HepG2 (cell line): ENCODE measurements around the gene TH. TPM values are rescaled to one million over a fixed set of nuclear protein-coding genes. Genes with fewer than 3 reads are reported as not detected.

ENCODE experiments used
- FOXC1 ChIP-seq: sonication (generic); formaldehyde crosslinking; IDR thresholded peaks from 2 replicates; pipeline ENCODE4 v1.8.0; 2022; ENCODE audit warnings: mild to moderate bottlenecking, missing genetic modification reagents, borderline replicate concordance
- JUND ChIP-seq: sonication (generic); formaldehyde crosslinking; IDR thresholded peaks from 2 replicates; pipeline ENCODE4 v1.8.0; 2022; ENCODE audit warnings: mild to moderate bottlenecking, missing genetic modification reagents
- KDM3A ChIP-seq: IDR thresholded peaks from 2 replicates; pipeline ENCODE4 v1.6.1; 2018; ENCODE audit warnings: low read depth, missing compliant biosample characterization
- LCORL ChIP-seq, 2 experiments: fragments of 450-650 bp in 1 of 2; sonication (generic) in 1 of 2; formaldehyde crosslinking in 1 of 2; IDR thresholded peaks; 2 replicates each; pipeline versions ENCODE4 v1.5.0 to v1.6.1; 2017 to 2020; ENCODE audit warnings: antibody characterized with exemption in 1 of 2, missing genetic modification reagents in 1 of 2
- MZF1 ChIP-seq: sonication (generic); formaldehyde crosslinking; IDR thresholded peaks from 2 replicates; pipeline ENCODE4 v1.8.1; 2023; ENCODE audit warnings: mild to moderate bottlenecking, missing genetic modification reagents, borderline replicate concordance
- NAIF1 ChIP-seq: sonication (generic); formaldehyde crosslinking; IDR thresholded peaks from 2 replicates; pipeline ENCODE4 v1.5.0; 2020; ENCODE audit warnings: mild to moderate bottlenecking, missing genetic modification reagents, borderline replicate concordance
- ZFY ChIP-seq: sonication (generic); formaldehyde crosslinking; IDR thresholded peaks from 2 replicates; pipeline ENCODE4 v1.4.0; 2020; ENCODE audit warnings: missing genetic modification reagents
- polyA plus RNA-seq, 8 experiments: library from polyadenylated mRNA; depleted of rRNA in 3 of 8; stranded (reverse) in 7 of 8; unstranded in 1 of 8; fragments of >200 nt; fragmentation: Illumina TruSeq in 4 of 8; extraction: Trizol in 4 of 8; gene quantifications; 2 replicates each; pipeline versions ENCODE4 v1.2.1 to v1.2.3, GENCODE V29; 2011 to 2016; ENCODE audit warnings: low read depth in 4 of 8, missing spikeins in 1 of 8, mixed read lengths in 1 of 8; ENCODE audit not compliant: insufficient read depth in 1 of 8
- total RNA-seq, 5 experiments: library from RNA; depleted of rRNA; stranded (reverse); fragments of >200 nt; fragmentation: Illumina TruSeq; extraction: Trizol; gene quantifications; 2 replicates each; pipeline ENCODE4 v1.2.3, GENCODE V29; 2016; ENCODE audit warnings: low read depth in 1 of 5
- TF ChIP-seq, protein P1 (sequence below): sonication (generic); formaldehyde crosslinking; IDR thresholded peaks from 2 replicates; pipeline ENCODE4 v1.8.0; 2022; ENCODE audit warnings: mild to moderate bottlenecking, missing genetic modification reagents, moderate library complexity
- TF ChIP-seq, protein P2 (sequence below): sonication (generic); formaldehyde crosslinking; IDR thresholded peaks from 2 replicates; pipeline ENCODE4 v1.8.0; 2022; ENCODE audit warnings: low read depth, missing genetic modification reagents
- TF ChIP-seq, protein P3 (sequence below): sonication (generic); formaldehyde crosslinking; IDR thresholded peaks from 2 replicates; pipeline ENCODE4 v1.8.1; 2022; ENCODE audit warnings: low read depth, mild to moderate bottlenecking, missing genetic modification reagents
- TF ChIP-seq, protein P4 (sequence below): sonication (generic); formaldehyde crosslinking; IDR thresholded peaks from 2 replicates; pipeline ENCODE4 v1.5.0; 2020; ENCODE audit warnings: missing genetic modification reagents, mild to moderate bottlenecking, borderline replicate concordance

TH gene
- total and polyA plus RNA-seq, 2 of the 13 experiments (the other 11 are each of a cell fraction or from before 2014, with no cell fraction given) = 0.36 TPM; not detected in 1

DNA sequence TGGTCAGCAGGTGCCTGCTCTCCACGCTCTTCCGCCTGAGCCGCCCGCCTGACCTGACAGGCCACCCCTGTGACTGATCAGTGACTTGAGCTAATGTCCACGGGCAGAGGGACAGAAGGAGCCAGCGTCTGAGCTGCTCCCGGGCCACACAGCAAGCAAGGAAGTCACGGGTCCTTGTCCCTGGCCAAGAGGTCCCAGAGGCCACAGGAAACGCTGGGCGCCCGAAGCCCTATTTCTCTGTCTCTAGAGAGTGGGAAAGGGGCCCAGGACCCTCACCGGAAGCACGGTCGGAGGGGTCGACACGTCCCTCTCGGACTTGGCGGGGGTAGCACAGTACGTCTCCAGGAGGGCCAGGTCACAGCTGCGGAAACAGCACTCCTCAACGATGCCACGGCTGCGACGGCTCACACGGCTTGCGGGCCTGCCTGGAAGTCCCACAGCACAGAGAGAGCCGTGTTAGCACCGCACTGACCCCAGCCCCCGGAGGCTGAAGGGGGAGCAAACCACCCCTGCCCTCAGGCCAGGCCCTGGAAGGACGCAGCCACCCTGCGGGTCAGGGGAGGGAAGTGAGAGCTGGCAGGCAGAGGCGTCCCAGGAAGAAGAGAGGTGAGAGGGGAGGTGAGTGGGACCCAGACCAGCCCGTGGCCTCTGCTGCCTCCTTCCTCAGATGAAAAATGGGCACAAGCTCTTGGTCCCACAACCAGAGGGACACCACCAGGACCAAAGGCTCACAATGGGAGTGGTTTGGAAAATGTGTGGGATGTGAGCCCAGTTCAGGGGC is 38.2 kb downstream of the TH start (continued):
- peak; percentile 29; the same call in 1 of the 2 replicates for TF ChIP-seq KDM3A (CRISPR knock-in tag)
- TF ChIP-seq LCORL (IDR thresholded peaks at IDR 0.05) = no peak
- TF ChIP-seq LCORL (CRISPR knock-in tag; IDR thresholded peaks at IDR 0.05) = 0 out of 2 replicates have a peak, but pooled peaks have one; percentile 65
- TF ChIP-seq, protein P1, sequence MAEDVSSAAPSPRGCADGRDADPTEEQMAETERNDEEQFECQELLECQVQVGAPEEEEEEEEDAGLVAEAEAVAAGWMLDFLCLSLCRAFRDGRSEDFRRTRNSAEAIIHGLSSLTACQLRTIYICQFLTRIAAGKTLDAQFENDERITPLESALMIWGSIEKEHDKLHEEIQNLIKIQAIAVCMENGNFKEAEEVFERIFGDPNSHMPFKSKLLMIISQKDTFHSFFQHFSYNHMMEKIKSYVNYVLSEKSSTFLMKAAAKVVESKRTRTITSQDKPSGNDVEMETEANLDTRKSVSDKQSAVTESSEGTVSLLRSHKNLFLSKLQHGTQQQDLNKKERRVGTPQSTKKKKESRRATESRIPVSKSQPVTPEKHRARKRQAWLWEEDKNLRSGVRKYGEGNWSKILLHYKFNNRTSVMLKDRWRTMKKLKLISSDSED (CRISPR knock-in tag) = no peak
- TF ChIP-seq FOXC1 = peak; percentile 51; the same call in 1 of the 2 replicates
- TF ChIP-seq JUND (CRISPR knock-in tag) = peak; percentile 71; the same call in 1 of the 2 replicates
- TF ChIP-seq, protein P2, sequence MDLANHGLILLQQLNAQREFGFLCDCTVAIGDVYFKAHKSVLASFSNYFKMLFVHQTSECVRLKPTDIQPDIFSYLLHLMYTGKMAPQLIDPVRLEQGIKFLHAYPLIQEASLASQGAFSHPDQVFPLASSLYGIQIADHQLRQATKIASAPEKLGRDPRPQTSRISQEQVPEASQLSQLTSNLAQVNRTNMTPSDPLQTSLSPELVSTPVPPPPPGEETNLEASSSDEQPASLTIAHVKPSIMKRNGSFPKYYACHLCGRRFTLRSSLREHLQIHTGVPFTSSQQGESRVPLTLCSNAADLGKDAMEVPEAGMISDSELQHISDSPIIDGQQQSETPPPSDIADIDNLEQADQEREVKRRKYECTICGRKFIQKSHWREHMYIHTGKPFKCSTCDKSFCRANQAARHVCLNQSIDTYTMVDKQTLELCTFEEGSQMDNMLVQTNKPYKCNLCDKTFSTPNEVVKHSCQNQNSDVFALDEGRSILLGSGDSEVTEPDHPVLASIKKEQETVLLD (CRISPR knock-in tag) = 0 out of 2 replicates have a peak, but pooled peaks have one; percentile 4
- no peak for TF ChIP-seq MZF1 (CRISPR knock-in tag)
- TF ChIP-seq, protein P3, sequence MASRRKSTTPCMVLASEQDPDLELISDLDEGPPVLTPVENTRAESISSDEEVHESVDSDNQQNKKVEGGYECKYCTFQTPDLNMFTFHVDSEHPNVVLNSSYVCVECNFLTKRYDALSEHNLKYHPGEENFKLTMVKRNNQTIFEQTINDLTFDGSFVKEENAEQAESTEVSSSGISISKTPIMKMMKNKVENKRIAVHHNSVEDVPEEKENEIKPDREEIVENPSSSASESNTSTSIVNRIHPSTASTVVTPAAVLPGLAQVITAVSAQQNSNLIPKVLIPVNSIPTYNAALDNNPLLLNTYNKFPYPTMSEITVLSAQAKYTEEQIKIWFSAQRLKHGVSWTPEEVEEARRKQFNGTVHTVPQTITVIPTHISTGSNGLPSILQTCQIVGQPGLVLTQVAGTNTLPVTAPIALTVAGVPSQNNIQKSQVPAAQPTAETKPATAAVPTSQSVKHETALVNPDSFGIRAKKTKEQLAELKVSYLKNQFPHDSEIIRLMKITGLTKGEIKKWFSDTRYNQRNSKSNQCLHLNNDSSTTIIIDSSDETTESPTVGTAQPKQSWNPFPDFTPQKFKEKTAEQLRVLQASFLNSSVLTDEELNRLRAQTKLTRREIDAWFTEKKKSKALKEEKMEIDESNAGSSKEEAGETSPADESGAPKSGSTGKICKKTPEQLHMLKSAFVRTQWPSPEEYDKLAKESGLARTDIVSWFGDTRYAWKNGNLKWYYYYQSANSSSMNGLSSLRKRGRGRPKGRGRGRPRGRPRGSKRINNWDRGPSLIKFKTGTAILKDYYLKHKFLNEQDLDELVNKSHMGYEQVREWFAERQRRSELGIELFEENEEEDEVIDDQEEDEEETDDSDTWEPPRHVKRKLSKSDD (CRISPR knock-in tag) = peak; percentile 6; the same call in 1 of the 2 replicates
- 0 out of 2 replicates have a peak, but pooled peaks have one; percentile 6 for TF ChIP-seq ZFY (CRISPR knock-in tag)
- TF ChIP-seq NAIF1 (CRISPR knock-in tag) = no peak
- TF ChIP-seq, protein P4, sequence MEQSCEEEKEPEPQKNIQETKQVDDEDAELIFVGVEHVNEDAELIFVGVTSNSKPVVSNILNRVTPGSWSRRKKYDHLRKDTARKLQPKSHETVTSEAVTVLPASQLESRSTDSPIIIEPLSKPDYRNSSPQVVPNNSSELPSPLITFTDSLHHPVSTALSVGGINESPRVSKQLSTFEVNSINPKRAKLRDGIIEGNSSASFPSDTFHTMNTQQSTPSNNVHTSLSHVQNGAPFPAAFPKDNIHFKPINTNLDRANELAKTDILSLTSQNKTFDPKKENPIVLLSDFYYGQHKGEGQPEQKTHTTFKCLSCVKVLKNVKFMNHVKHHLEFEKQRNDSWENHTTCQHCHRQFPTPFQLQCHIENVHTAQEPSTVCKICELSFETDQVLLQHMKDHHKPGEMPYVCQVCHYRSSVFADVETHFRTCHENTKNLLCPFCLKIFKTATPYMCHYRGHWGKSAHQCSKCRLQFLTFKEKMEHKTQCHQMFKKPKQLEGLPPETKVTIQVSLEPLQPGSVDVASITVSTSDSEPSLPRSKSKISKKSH (CRISPR knock-in tag) = peak; percentile 21; the same call in 1 of the 2 replicates
